Heart right ventricle (tissue), 16 donors: ENCODE data around the gene AP1B1. TPM values are rescaled to one million over a fixed set of nuclear protein-coding genes. Genes with fewer than 3 reads are reported as not detected.

ENCODE experiments used
- ATAC-seq, 8 donors: fragments of 200-7000 bp; cut with Tn5 transposase; one replicate each; pipeline ENCODE4 v1.9.1; 2020; ENCODE audit warnings: mild to moderate bottlenecking in 8 of 8, moderate library complexity in 8 of 8, moderate number of reproducible peaks in 1 of 8
- DNase-seq, 2 donors: peaks; one replicate each; pipeline ENCODE4 v3.0.0-alpha.2; 2020
- H3K27ac ChIP-seq, 10 donors: fragments of 200-600 bp; sonication (generic) in 2 of 10; one replicate each; pipeline versions ENCODE4 v1.5.0 to v1.8.0; 2020 to 2022; ENCODE audit warnings: mild to moderate bottlenecking in 3 of 10
- H3K27me3 ChIP-seq, 7 donors: fragments of 200-600 bp; one replicate each; pipeline ENCODE4 v1.8.0; 2021 to 2022; ENCODE audit warnings: mild to moderate bottlenecking in 2 of 7
- H3K36me3 ChIP-seq, 9 donors: fragments of 200-600 bp; sonication (generic) in 1 of 9; one replicate each; pipeline versions ENCODE4 v1.5.0 to v1.8.0; 2020 to 2022; ENCODE audit warnings: mild to moderate bottlenecking in 2 of 9
- H3K4me1 ChIP-seq, 9 donors: fragments of 200-600 bp; sonication (generic) in 1 of 9; one replicate each; pipeline versions ENCODE4 v1.5.0 to v1.8.0; 2020 to 2022; ENCODE audit warnings: mild to moderate bottlenecking in 4 of 9
- H3K4me3 ChIP-seq, 10 donors: fragments of 200-600 bp; sonication (generic) in 2 of 10; one replicate each; pipeline versions ENCODE4 v1.5.0 to v1.8.0; 2020 to 2022; ENCODE audit warnings: mild to moderate bottlenecking in 7 of 10, moderate library complexity in 2 of 10
- H3K9me3 ChIP-seq, 11 donors: fragments of 200-600 bp in 10 of 11; sonication (generic) in 2 of 11; one replicate each; pipeline versions ENCODE4 v1.5.0 to v1.8.0; 2013 to 2022; ENCODE audit warnings: mild to moderate bottlenecking in 2 of 11, control low read depth in 1 of 11, moderate library complexity in 1 of 11
- WGBS, 2 donors: extraction: QIAGEN DNeasy Blood & Tissue Kit; methylation state at CpG; one replicate each; pipeline ENCODE4 v1.1.7; 2013; ENCODE audit warnings: inconsistent platforms in 1 of 2; 5-methylcytosine and 5-hydroxymethylcytosine counted together
- intact Hi-C, 10 donors: fragments of 100-400 bp; cut with DNase I; formaldehyde crosslinking; loops; one replicate each; pipeline versions ENCODE4 v1.11.1 to v1.14.2; 2022
- polyA plus RNA-seq, 2 donors: library from polyadenylated mRNA; stranded (reverse); fragments of 200-250 nt; gene quantifications; one replicate each; pipeline ENCODE4 v1.2.3, GENCODE V29; 2013
- total RNA-seq, 10 donors: library from RNA; stranded (reverse); fragmentation: NEBNext Ultra II Directional in 3 of 10; extraction: Animal tissue kit (Norgen Biotek cat#: 25700) in 3 of 10; gene quantifications; one replicate each; pipeline versions ENCODE4 v1.2.1 to v1.2.4, GENCODE V29; 2021 to 2023
- TF ChIP-seq, protein P1 (sequence below), 9 donors: fragments of 200-600 bp; sonication (generic) in 2 of 9; IDR thresholded peaks; one replicate each; pipeline versions ENCODE4 v1.5.0 to v1.8.0; 2021 to 2022; ENCODE audit warnings: antibody characterized with exemption in 9 of 9, mild to moderate bottlenecking in 5 of 9, moderate library complexity in 1 of 9
- donor health status: Arrhythmogenic right ventricular cardiomyopathy.
- donor health status: ischemic (EF 13 %, LVEDD 7.1; RV severe dilation, severe dysfunction).
- donor health status: healthy with polysubstance abuse.
- donor health status: DM: no; HTN: yes; CAD: no.
- donor health status: DM: no; HTN: no; CAD: no.
- donor health status: ischemic (EF 25% LVEDD 6.9; RV normal size, moderate dysfunction).
- donor health status: ischemic (EF 25% LVEDD 5.7; RV mildly dilated, moderate dysfunction).
- donor health status: healthy.
- donor health status: DM: yes; HTN: yes; CAD: no.
- donor health status: Ischemic cardiomyopathy.
- donor health status: ischemic (EF 35%, LVEDD 5.7; RV mildly dilated, moderate dysfunction).
- donor health status: nonischemic (EF 11% LVEDD 7.7; RV severe dilation, severe dysfunction).
- donor health status: DM: yes; HTN: yes; CAD: no.
- donor health status: PGD.
- donor health status: ischemic (EF 29% LVEDD 5.4; RV normal size, mild dysfunction).
- donor health status: nonischemic (EF 23%, LVEDD 6.1; RV moderate dilation, normal function).

The AP1B1 gene
- total and polyA plus RNA-seq, 12 donors = 18.4 to 51.5 (median 29.0) TPM

DNA sequence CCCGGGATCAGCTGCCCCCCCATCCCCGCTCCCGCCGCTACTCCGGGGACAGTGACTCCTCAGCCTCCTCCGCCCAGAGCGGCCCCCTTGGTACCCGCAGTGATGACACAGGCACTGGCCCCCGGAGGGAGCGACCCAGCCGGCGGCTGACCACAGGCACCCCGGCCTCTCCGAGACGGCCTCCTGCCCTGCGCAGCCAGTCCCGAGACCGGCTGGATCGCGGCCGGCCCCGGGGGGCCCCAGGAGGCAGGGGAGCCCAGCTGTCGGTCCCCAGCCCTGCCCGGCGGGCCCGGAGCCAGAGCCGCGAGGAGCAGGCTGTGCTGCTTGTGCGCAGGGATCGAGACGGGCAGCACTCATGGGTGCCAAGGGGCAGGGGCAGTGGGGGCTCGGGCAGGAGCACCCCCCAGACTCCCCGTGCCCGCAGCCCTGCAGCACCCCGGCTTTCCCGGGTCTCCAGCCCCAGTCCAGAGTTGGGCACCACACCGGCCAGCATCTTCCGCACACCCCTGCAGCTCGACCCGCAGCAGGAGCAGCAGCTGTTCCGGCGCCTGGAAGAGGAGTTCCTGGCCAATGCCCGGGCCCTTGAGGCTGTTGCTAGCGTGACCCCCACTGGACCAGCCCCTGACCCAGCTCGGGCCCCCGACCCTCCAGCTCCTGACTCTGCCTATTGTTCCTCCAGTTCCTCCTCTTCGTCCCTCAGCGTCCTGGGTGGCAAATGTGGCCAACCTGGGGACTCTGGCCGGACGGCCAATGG lies 76.7 kb downstream of the AP1B1 start:
- peaks cover 5 to 43% (median 27%) of the 10 kb centered on the region in 7 donors for H3K27me3 ChIP-seq
- H3K36me3 ChIP-seq = peaks cover 0 to 12% (median 0%) of the 10 kb centered on the region in 9 donors
- H3K9me3 ChIP-seq = no peaks in the 10 kb centered on the region
- 54 to 64% methylated on average over 48 to 50 of the region's 50 CpGs for WGBS, 2 donors
- H3K4me1 ChIP-seq = peaks cover 52 to 85% (median 82%) of the 10 kb centered on the region in 9 donors
- H3K27ac ChIP-seq = peak overlapping the region; percentile 72 to 98 (median 94)
- intact Hi-C loops = no loop called here
- ATAC-seq = peak in 1 of 8 donors; percentile 0
- H3K4me3 ChIP-seq = peak overlapping the region in 9 of 10 donors; percentile 18 to 52 (median 28)
- peak; percentile 48 to 55 for DNase-seq
- TF ChIP-seq, protein P1, sequence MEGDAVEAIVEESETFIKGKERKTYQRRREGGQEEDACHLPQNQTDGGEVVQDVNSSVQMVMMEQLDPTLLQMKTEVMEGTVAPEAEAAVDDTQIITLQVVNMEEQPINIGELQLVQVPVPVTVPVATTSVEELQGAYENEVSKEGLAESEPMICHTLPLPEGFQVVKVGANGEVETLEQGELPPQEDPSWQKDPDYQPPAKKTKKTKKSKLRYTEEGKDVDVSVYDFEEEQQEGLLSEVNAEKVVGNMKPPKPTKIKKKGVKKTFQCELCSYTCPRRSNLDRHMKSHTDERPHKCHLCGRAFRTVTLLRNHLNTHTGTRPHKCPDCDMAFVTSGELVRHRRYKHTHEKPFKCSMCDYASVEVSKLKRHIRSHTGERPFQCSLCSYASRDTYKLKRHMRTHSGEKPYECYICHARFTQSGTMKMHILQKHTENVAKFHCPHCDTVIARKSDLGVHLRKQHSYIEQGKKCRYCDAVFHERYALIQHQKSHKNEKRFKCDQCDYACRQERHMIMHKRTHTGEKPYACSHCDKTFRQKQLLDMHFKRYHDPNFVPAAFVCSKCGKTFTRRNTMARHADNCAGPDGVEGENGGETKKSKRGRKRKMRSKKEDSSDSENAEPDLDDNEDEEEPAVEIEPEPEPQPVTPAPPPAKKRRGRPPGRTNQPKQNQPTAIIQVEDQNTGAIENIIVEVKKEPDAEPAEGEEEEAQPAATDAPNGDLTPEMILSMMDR (IDR thresholded peaks at IDR 0.05) = no peak

DNA sequence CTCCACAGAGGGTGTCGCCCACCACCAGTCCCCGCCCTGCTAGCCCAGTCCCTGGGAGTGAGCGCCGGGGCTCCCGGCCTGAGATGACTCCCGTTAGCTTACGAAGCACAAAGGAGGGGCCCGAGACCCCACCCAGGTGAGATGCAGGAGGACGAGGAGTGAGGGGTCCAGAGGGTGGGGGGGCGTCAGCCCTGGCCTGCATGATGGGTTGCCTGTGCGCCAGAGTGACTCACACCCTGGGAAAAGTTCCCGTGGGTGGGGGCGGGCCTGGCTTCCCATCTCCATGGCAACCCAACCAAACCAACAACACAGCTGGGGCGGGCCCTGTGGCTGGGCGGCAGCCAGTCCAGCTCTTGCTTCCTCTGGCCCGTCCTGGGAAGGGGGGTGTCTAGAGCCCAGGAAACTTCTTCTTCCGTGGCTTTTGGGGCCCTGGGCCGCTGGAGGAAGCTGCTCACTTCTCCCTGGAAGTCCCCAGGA lies 77.5 kb downstream of the AP1B1 start:
- intact Hi-C loops = no loop called here
- Histone ChIP-seq H3K36me3 (peaks cover 0 to 12% (median 0%) of the 10 kb centered on the region in 9 donors), H3K9me3 (no peaks in the 10 kb centered on the region), H3K4me1 (peaks cover 52 to 88% (median 81%) of the 10 kb centered on the region in 9 donors), H3K27me3 (peaks cover 5 to 35% (median 26%) of the 10 kb centered on the region in 7 donors), H3K4me3 (peak overlapping the region in 9 of 10 donors; percentile 18 to 52 (median 28)), H3K27ac (peak overlapping the region; percentile 72 to 98 (median 94))
- DNase-seq (peak; percentile 95 to 98), ATAC-seq (peak; percentile 62 to 86 (median 72))
- TF ChIP-seq, protein P1 (IDR thresholded peaks at IDR 0.05) = no peak
- WGBS, 2 donors = 14 to 23% methylated on average over 17 to 18 of the region's 18 CpGs

DNA sequence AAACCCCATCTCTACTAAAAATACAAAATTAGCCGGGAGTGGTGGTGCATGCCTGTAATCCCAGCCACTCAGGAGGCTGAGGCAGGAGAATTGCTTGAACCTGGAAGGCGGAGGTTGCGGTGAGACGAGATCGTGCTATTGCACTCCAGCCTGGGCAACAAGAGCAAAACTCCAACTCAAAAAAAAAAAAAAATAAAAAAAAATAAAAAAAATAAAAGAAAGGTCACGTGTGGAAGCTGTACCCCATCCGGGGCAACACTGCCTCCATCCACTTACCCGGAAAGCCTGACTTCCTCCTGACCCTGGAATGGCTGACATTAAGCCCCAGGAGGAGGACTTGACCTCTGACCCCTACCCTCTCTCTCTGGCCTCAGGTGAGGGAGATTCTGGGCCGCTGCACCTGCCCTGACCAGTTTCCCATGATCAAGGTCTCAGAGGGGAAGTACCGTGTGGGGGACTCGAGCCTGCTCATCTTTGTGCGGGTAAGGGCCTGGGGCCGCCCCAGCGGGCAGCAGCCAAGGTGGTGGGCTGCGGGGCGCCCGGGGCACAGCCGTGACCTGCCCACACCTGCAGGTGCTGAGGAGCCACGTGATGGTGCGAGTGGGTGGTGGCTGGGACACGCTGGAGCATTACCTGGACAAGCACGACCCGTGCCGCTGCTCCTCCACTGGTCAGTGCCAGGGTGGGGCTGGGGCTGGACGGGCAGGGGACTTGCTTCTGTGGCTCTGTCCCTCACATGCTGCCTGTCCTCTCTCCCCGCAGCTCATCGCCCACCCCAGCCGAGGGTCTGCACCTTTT lies 78.1 kb downstream of the AP1B1 start:
- WGBS, 2 donors = 62 to 73% methylated on average over 28 of the region's 28 CpGs
- Histone ChIP-seq H3K36me3 (peaks cover 0 to 12% (median 0%) of the 10 kb centered on the region in 9 donors), H3K27ac (peak overlapping the region; percentile 22 to 98 (median 94)), H3K4me1 (peaks cover 50 to 85% (median 78%) of the 10 kb centered on the region in 9 donors), H3K27me3 (peaks cover 5 to 29% (median 21%) of the 10 kb centered on the region in 7 donors), H3K9me3 (no peaks in the 10 kb centered on the region), H3K4me3 (peak overlapping the region in 5 of 10 donors; percentile 26 to 95 (median 45))
- intact Hi-C loops = no loop called here
- ATAC-seq = no peak
- DNase-seq = no peak
- TF ChIP-seq, protein P1 (IDR thresholded peaks at IDR 0.05) = no peak
